ENCODE results near the gene HELT. TPM values are rescaled to one million over a fixed set of nuclear protein-coding genes. Genes with fewer than 3 reads are reported as not detected.

HELT gene
- total and polyA plus RNA-seq, 2 donors from 2014 or later = 0.37 TPM; not detected in 1

GRCh38 chr4:185020293-185020808 is 2.1 kb downstream of the HELT start:
- H3K27ac ChIP-seq (ENCODE audit: low read depth in 2 of 2, low read length in 2 of 2) = no peak overlapping the region
- no peak for TF ChIP-seq CTCF (IDR thresholded peaks at IDR 0.05; ENCODE audit: borderline replicate concordance, extremely low read depth, insufficient read depth)
- H3K4me3 ChIP-seq (ENCODE audit: low read length in 3 of 3) = peak overlapping the region in 1 of 3 donors; percentile 35
- H3K9me3 ChIP-seq (ENCODE audit: control insufficient read depth in 2 of 3, insufficient read depth in 1 of 3, low read length in 3 of 3) = no peaks in the 10 kb centered on the region
- no peak overlapping the region for H3K9ac ChIP-seq (ENCODE audit: low read length in 3 of 3)
- DNase-seq (peak in 3 of 5 donors; percentile 32 to 53 (median 48)), FAIRE-seq (no peak)
- peaks cover 52% of the 10 kb centered on the region for H3K27me3 ChIP-seq (ENCODE audit: control insufficient read depth, insufficient read depth, low read length)
- peaks cover 0 to 11% (median 0%) of the 10 kb centered on the region in 3 donors for H3K4me1 ChIP-seq (ENCODE audit: control insufficient read depth in 2 of 3, insufficient read depth in 2 of 3, low read depth in 1 of 3, low read length in 3 of 3)
- intact Hi-C loops (cut with DNase I) = no loop called here
- H3K36me3 ChIP-seq (ENCODE audit: control insufficient read depth in 2 of 3, insufficient read depth in 3 of 3, low read length in 3 of 3) = no peaks in the 10 kb centered on the region

GRCh38 chr4:185020863-185021761 is 2.8 kb downstream of the HELT start:
- intact Hi-C loops (cut with DNase I) = no loop called here
- Histone ChIP-seq H3K36me3 (ENCODE audit: control insufficient read depth in 2 of 3, insufficient read depth in 3 of 3, low read length in 3 of 3) (no peaks in the 10 kb centered on the region), H3K27ac (ENCODE audit: low read depth in 2 of 2, low read length in 2 of 2) (no peak overlapping the region), H3K4me1 (ENCODE audit: control insufficient read depth in 2 of 3, insufficient read depth in 2 of 3, low read depth in 1 of 3, low read length in 3 of 3) (peaks cover 0 to 11% (median 0%) of the 10 kb centered on the region in 3 donors), H3K9me3 (ENCODE audit: control insufficient read depth in 2 of 3, insufficient read depth in 1 of 3, low read length in 3 of 3) (no peaks in the 10 kb centered on the region), H3K27me3 (ENCODE audit: control insufficient read depth, insufficient read depth, low read length) (peaks cover 44% of the 10 kb centered on the region), H3K9ac (ENCODE audit: low read length in 3 of 3) (no peak overlapping the region), H3K4me3 (ENCODE audit: low read length in 3 of 3) (no peak overlapping the region)
- no peak for TF ChIP-seq CTCF (IDR thresholded peaks at IDR 0.05; ENCODE audit: borderline replicate concordance, extremely low read depth, insufficient read depth)
- DNase-seq (no peak), FAIRE-seq (no peak)

GRCh38 chr4:185023471-185023870 is 5.2 kb downstream of the HELT start:
- H3K27me3 ChIP-seq (ENCODE audit: control insufficient read depth, insufficient read depth, low read length) = peaks cover 38% of the 10 kb centered on the region
- no peak for FAIRE-seq
- TF ChIP-seq CTCF (IDR thresholded peaks at IDR 0.05; ENCODE audit: borderline replicate concordance, extremely low read depth, insufficient read depth) = no peak

More at GRCh38 chr4:185023471-185023870, 5.2 kb downstream of the HELT start:
- no peak overlapping the region for H3K27ac ChIP-seq (ENCODE audit: low read depth in 2 of 2, low read length in 2 of 2)
- no peak overlapping the region for H3K9ac ChIP-seq (ENCODE audit: low read length in 3 of 3)
- H3K4me3 ChIP-seq (ENCODE audit: low read length in 3 of 3) = no peak overlapping the region
- no peaks in the 10 kb centered on the region for H3K9me3 ChIP-seq (ENCODE audit: control insufficient read depth in 2 of 3, insufficient read depth in 1 of 3, low read length in 3 of 3)
- intact Hi-C loops (cut with DNase I) = no loop called here
- H3K36me3 ChIP-seq (ENCODE audit: control insufficient read depth in 2 of 3, insufficient read depth in 3 of 3, low read length in 3 of 3) = no peaks in the 10 kb centered on the region
- peaks cover 0 to 11% (median 0%) of the 10 kb centered on the region in 3 donors for H3K4me1 ChIP-seq (ENCODE audit: control insufficient read depth in 2 of 3, insufficient read depth in 2 of 3, low read depth in 1 of 3, low read length in 3 of 3)
- DNase-seq = no peak
